GM19395 (cell line): Measurements from ENCODE around the gene ACY1.

Experiments
- ATAC-seq: cut with Tn5 transposase; IDR thresholded peaks from one replicate; pipeline ENCODE4 v1.9.1; 2021; ENCODE audit warnings: mild to moderate bottlenecking, moderate library complexity; ENCODE audit not compliant: unreplicated experiment

The ACY1 gene

DNA sequence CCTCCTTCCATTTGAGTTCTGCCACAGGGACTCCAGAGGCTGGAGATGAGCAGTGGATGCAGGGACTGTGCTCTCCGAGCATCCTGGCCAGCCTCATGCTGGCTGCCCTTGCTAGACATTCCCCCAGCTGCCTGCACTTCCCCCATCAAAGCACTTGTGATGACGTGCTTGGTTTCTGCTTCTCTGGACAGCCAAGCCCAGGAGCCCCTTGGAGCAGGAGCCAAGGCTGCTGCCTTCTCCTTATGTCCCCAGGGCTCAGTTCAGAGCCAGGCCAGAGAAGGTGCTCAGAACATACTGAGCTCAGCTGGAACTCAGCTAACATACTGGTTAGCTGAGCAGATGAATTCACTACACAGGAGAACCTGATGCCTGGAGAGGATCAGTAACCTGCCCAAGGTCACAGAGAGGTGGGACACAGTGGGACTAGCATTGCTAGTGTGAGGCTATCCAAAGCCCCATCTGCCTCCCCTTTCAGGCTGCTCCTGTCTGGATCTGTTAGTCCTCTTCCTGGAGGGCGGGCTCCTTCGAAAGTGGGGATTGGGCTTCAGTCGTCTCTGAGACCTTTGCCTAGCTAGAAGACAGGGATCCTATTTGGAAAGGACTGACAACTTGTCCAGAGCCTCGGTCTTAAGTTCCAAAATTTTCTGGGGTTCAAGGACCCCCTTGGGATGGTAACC is 20.3 kb upstream of the ACY1 start:
- ATAC-seq = no peak

DNA sequence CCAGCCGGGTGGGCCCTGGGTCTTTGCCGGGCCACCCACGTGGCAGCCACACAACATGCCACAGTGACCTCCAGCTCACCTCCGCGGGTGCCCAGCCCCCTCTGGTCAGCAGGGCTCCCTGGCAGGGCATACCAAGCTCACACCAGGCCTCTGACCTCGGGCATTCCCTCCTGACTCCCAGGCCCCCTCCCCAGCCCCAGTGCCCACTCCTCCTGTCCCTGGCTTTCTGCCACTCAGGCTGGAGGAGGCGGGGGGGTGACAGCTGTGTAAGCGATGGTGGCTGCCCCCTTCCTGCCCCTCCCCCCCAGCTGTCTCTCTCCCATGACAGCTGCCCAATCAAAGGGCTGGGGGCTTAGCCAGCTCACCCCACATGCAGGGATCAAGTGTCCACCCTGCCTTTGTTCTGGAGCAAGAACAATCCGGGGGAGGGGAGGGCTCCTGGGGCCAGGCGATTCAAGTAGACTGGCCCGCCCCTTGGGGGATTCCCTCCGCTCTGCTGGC is 19.3 kb upstream of the ACY1 start:
- no peak for ATAC-seq

DNA sequence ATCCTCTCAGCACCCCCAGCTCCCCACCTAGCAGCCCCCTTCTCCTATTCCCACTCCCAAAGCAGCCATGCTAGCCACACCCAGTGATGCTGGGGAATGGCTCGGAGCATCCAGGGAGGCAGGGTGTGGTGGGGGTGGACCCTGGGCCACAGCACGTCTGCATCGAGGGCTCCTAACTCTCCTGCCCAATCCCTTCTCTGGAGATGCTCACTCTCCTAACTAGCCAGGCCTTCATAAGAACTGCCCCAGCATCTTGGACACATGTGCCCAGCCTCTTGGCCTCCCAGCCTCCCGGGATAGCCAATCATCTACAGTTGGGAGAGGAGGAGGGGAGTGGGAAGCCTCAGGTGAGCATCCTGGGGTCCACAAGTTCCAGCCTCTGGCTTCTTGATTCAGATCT is 18.8 kb upstream of the ACY1 start:
- ATAC-seq = no peak

DNA sequence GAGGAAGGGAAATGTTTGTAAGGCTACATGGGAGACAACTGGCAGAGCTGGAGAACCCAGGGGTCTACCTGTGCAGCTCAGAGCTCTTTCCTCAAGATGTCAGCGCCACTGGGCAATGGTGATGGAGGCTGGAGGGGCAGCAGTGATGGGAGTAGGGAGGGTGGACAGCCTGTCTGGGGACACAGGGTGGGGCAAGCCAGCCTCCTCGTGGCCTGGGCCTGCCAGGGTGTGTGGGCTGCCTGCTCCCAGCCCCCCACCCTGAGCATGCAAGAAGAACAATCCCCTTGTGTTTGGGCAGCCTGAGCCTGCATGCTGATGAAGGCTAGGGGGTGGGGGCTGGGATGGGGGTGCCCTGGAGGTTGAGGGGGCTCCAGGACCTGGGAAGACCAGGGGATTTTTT is 17.3 kb upstream of the ACY1 start:
- no peak for ATAC-seq

DNA sequence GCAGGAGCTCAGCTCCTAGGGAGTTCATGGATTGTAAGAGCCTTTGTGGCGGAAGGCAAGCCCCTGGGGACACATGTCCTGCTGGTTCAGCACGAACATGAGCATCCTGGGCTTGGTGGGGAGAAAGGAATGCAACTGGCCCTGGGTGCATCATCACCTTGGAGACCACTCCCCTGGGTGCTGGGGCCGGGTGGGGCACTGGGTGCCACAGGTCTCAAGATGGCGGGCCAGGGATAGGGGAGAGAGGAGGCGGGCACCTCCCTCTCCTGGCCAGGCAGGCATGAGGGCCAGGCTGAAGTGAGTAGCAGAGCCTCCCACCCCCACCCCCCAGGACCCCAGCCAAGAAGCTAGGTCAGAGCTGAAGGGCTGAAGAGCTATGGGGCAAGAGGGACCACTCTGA is 16.8 kb upstream of the ACY1 start:
- ATAC-seq = no peak

DNA sequence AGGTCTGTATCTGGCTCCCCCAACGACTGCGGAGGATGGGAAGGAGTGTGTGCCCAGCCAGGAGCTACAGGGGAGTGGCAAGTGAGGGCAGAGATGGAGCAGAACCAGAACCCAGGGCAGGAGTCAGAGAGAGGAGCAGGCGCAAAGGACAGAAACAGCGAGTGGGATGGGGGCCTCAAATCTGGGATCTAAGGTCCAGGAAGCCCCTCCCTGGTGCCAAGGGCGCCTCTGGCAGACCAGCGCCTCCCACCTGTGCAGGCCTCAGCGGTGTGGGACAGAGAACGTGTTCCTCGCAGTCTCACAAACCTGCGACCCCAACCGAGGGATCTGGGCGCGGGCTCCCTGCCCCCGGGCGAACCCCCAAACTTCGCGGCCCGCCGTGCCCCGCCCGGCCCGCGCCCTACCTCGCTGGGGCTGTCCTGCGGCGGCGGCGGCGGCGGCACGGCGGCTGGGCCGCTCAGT is 16.4 kb upstream of the ACY1 start:
- peak; percentile 48 for ATAC-seq

DNA sequence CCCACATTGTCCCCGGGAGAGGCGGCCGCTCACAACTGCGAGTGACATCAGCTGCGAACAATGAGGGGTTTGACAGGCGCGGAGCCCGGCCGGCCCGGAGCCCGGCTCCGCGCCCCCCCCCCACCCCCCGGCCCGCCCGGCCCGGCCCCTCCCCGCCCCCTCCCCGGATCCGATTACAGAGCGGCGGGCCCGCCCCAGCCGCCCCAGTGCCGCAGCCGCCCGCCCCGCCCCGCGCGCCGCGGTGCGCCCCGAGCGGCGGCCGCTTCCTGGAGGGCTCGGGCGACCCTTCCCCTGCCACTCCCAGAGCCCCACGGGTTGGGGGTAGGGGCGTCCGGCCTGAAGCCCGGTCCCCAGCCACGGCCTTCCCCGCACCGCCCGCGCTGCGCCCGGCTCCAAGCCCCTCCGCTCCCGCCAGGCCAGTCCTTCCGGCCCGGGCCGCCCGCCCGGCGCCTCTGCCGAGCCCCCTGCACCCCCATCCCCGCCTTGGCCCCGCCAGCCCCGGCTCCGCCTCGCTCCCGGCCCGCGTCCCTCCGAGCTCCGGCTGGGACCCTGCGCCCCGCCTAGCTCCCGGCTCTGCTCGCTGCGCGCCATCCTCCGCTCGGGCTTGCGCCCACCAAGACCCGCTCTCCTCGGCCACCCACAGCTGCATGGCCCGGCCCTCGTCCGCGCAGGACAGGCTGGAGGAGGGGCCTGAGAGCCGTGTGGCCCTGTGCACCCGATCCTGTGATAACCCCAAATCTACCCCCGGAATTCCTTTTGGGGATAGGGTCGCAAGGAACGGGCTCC is 15.8 kb upstream of the ACY1 start, which contains the start of gene PCBP4:
PCBP4 (minus strand) TSS at position 71 of the 786 bp plus-strand sequence. CDS start 6,214 bp downstream, outside the sequence.
- ATAC-seq = peak; percentile 59

DNA sequence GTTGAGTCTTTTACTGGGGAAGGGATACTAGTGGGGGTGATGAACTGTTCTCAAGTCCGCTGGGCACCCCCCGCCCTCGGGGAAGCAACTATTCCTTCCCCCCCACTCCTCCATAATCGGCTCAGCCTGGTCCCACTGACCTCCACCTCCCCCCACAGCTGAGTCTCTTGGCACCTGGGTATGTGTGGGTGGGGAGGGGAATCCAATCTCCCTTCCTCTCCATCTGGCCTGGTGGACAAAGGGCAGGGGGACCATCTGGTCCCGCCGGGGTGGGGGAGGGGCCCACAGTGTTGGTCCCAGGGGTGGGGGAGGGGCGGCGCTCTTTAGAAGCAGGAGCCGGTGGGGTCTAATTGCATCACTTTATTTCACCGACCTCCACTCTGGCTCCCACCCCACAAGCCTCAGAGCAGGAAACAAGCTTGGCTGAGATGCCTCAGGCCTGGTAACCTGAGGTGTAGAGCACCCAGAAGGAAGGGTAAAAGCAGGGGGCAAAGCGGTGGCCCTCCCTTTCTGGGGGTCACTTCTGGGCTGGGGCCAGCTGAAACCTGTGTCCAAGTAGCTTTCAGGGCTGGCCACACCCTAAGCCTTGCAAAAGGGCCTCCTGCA is 15.1 kb upstream of the ACY1 start:
- ATAC-seq = no peak

DNA sequence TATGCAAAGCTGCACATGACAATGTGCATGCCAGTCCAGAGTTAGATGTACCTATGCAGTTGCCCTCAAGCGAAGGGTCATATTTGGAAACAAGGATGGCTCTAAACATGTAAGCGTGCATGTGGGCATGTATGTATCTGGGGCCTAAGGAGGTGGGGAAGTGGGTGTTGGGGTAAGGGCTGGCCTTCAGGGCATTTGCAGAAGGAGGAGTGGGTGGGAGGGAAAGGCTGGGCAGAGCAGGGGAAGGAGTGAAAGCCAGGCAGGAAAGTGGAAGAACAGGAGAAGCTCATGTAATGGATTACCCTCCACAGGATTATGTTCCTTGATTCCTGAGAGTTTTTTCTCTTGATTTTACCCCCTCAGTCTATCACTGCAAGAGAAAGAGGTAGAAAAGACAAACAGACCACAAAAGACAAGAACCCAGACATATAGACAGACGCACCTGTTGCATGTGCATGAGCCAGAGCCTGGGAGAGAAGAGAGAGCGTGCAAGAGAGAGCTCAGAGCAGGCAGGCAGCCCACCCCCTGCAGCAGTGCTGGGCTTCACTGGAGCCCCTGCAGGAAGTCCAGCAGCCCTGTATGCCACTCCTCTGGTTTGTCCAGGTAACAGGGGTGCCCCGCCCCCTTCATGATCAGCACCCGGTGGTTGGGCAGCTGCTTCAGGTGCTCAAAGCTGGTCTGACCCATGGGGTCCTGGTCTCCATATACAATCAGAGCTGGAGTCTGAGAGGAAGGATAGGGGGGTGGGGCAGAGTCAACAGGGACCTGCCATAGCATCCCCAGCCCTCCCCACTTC is 14.3 kb upstream of the ACY1 start:
- ATAC-seq = no peak

DNA sequence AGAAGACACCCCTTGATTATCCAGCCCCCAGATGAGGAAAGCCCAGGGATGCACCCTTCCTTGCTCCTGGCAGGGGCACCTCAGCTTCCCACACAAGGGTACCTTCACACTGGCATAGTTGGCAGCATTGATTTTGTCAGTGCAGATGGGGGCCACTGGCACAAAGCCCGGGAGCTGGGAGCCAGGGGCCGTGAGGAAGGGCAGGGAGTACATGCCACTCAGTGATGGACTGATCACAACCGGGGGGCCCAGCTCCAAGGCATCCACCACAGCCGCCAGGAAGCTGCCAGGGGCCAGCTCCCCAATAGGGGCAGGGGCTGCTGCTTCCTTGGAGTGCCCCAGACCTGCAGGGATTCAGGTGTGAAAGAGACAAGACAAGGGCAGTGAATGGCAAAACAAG is 13.5 kb upstream of the ACY1 start:
- no peak for ATAC-seq

DNA sequence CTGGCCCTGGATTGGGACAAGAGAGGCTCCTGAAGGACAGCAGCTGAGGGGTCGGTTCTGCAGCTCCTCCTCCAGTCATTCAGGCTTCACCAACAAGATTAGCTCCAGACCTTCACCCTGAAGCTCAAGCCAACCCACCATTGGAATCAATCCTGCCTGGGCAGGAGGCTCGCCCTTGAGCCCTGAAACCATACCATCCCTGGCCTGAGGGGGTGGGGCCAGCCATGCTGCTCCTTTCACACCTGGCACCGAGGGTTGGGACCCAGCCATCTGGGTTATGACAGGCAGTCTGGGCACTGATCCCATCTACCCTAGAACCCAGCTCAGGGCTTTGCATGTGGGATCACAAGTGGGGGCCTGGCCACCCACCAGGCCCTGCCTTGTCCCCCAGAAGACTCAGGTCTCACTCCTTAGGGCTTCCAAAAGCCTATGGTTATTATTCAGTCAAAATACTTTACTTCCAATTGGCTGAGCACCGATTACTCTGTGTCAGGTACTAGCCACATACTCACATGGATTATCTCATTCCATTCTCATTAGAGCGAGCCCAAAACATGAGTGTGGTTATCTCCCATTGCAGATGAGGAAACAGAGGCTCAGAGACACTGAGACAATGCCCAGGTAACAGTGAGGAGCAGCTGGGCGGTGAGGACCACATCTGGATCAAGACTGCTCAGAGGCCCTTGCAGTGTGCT is 12.6 kb upstream of the ACY1 start:
- no peak for ATAC-seq

DNA sequence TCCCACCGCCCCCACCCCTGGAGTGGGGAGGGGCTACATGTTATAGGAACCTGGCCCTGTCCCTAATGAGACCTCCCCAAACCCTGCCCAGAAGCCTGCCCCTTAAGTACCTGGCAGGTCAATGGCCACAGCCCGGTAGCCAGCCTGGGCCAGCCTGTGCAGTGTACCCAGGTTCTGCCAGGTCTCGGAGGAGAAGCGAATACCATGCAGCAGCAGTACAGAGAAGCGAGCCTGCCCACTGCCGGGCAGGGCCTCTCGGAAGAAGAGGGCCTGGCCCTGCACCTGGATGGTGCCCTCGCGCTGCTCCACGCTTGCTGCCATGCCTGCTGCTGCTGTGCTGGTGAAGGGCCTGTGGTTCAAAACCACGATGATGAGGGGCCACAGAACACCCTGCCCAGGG is 12.0 kb upstream of the ACY1 start:
- no peak for ATAC-seq

DNA sequence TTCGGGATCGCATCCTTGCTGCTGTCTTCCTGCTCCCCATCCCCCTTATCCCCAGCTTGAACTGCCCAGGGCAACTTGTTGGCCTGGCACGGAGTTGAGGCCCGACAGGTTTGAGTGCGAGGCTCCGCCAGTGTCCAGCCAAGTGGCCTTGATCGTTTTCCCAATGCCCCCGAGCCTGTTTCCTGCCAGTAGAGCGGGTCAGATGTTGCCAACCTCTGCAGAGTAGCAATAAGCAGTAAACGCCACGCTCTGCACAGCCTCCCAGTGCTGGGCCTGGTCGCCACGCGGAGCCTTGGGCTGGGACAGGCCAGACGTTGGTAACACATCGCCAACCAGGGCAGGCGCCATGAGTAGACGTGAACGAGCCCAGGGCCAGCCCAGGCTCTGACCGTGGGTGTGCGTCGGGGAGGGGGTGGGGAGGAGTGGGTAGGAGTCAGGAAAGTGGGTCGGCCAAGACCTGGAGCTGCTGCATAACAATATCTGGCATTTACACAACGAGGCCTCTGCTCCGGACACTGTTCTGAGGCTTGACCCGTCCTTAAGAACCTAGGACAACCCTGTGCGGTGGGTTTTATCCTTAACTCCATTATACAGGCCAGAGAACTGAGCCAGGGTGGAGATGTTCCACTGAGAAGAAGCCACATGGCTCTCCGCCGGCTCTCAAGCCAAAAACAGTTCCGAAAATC is 8.9 kb upstream of the ACY1 start:
- ATAC-seq = peak; percentile 23

DNA sequence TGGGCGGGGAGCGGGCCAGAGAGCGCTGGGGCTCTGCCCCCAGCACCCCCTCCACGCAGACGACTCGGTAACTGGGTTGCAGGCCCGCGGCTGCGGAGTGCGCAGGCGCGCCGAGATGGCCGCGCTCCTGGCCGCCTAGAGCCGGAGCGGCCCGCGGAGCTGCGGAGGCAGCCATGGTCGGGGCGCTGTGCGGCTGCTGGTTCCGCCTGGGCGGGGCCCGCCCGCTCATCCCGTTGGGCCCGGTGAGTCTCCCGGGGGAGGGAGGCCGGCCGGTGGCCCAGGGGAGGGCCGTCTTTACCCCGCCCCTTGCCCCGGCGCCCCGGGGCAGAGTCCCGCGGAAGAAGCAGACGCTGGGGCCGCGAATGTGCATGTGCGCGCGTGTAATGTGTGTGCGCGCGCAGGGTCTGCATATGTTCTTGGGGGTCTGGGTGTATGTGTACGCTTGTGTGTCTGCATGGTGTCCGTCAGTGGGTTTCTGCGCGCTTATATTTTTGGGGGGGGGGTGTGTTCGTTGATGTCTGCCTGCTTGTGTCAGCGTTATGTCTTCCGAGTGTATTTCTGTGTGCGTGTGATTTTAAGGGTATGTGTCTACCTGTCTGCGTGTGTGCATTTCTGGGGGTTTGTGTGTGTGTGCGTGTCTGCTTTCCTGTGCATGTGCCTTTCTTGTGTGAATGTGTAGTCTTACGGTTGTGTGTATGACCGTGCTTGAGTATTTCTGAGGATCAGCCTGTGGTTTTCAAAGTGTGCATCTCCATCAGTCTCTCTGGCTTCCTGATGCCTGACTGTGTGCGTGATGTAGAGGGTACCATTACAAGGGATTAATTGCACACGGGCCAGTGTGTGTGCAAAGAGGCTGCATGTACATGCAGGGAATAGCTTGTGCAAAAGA is 8.1 kb upstream of the ACY1 start, which contains the start of gene ABHD14A:
ABHD14A (plus strand) TSS at position 102 of the 889 bp plus-strand sequence; CDS start at position 174, 72 bp downstream.
- ATAC-seq = peak; percentile 56

DNA sequence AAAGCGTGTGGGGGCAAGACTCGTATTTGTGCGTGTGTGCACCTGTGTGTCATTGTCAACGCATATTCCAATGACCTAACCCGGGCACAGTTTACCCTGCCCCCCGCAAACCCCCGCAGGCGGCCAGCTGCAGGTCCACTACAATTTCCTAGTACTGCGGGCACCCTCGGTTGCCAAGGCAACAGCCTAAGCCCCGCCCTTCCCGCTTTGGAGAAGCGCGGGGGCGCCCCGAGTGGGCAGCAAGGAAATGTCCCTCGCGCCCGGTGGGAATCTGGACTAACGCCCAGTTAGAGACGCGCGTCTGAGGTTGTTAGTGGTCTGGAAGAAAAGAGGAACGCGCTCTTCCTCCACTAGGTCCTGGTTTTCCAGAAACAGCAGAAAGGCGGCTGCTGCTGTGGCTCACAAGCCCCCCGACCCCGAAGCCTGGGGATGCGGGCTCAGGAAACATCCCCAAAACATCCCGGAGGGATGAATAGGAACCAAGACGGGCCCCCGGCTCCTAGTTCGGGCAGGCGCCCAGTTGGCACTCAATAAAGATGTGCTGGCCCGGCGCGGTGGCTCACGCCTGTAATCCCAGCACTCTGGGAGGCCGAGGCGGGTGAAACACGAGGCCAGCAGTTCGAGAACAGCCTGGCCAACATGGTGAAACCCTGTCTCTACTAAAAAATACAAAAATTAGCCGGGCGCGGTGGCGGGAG is 7.3 kb upstream of the ACY1 start:
- ATAC-seq = no peak

DNA sequence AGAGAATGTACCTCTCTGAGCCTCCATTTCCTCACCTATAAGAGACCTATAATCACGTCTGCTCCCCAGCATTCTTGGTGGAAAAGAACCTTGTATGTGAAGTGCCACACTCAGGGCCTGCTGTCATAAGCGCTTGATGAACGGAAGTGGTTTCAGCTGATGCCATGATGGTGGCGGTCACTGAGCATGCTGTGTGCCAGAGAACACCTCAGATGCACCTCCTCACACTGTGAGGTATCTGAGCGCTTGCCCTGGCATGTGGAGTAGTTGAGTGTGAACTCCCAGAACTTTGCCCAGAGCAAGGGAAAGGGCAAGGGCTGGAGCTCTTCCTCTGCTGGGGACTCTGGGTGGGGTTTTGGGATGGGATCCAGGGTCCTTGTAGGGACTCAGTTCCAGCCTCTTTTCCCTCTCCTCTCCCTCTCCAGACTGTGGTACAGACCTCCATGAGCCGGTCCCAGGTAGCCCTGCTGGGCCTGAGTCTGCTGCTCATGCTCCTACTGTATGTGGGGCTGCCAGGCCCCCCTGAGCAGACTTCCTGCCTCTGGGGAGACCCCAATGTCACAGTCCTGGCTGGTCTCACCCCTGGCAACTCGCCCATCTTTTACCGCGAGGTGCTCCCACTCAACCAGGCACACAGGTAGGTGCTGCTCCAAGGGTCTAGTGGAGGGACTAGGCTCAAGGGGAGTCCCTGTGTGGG is 5.7 kb upstream of the ACY1 start:
- ATAC-seq = no peak

DNA sequence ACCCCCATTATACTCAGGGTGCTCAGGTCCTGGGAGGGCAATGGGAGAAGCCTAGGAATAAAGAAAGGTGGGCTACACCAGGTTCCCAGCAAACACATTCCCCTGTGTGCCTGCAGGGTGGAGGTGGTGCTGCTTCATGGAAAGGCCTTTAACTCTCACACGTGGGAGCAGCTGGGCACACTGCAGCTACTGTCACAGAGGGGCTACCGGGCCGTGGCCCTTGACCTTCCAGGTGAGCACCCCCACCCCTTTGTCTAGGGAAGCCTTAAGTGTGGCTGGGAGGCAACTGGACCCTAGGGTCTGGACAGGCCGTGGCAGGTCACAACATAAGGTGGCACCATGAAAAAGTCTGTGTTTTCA is 5.2 kb upstream of the ACY1 start:
- ATAC-seq = no peak
